Right lobe of liver (tissue), 4 donors: ENCODE data around the gene POU2F1.

ENCODE experiments used
- CTCF ChIP-seq, 4 donors: fragments of 200-600 bp in 3 of 4; fragments of 450-650 bp in 1 of 4; IDR thresholded peaks; one replicate each; pipeline versions ENCODE4 v1.5.1 to v1.8.0; 2016 to 2022; ENCODE audit warnings: antibody characterized with exemption in 4 of 4, mild to moderate bottlenecking in 2 of 4
- POLR2A ChIP-seq: fragments of 450-650 bp; IDR thresholded peaks from one replicate; pipeline ENCODE4 v1.6.1; 2017; ENCODE audit warnings: antibody characterized with exemption, mild to moderate bottlenecking
- donor health status: DM: no; HTN: no; CAD: no.
- donor health status: DM: no; HTN: no; CAD: no.
- donor health status: DM: no; HTN: yes; CAD: no.

GRCh38 chr1:167252986-167253385 lies 32.3 kb downstream of the POU2F1 start:
- TF ChIP-seq POLR2A (no peak), CTCF (IDR thresholded peaks at IDR 0.05) (no peak)
